DMS153 (cell line): Measurements from ENCODE around the gene TSPAN15.

Experiments
- DNase-seq: peaks from one replicate; lab custom pipeline; 2025; lab: John Stamatoyannopoulos, UW

Gene TSPAN15

GRCh38 chr10:69451209-69451783 lies at the start of gene TSPAN15:
TSPAN15 (plus strand) TSS chr10:69451465; CDS start chr10:69451595, 130 bp downstream.
- DNase-seq = peak; percentile 90

- DNase-seq = no peak
Observed at GRCh38 chr10:69402386-69402785, 48.9 kb upstream of the TSPAN15 start.

- no peak for DNase-seq
Observed at GRCh38 chr10:69403066-69403465, 48.2 kb upstream of the TSPAN15 start.

GRCh38 chr10:69403519-69403918 lies 47.7 kb upstream of the TSPAN15 start:
- no peak for DNase-seq

GRCh38 chr10:69404786-69405185 lies 46.5 kb upstream of the TSPAN15 start:
- no peak for DNase-seq

- DNase-seq = no peak
Observed at GRCh38 chr10:69405221-69405620, 46.0 kb upstream of the TSPAN15 start.

- DNase-seq = no peak
Observed at GRCh38 chr10:69406302-69406811, 44.9 kb upstream of the TSPAN15 start.

- no peak for DNase-seq
Observed at GRCh38 chr10:69406816-69407580, 44.3 kb upstream of the TSPAN15 start.

- DNase-seq = peak; percentile 31
Observed at GRCh38 chr10:69407621-69408301, 43.5 kb upstream of the TSPAN15 start.

GRCh38 chr10:69408318-69409175 lies 42.7 kb upstream of the TSPAN15 start:
- peak; percentile 90 for DNase-seq

GRCh38 chr10:69409176-69409495 lies 42.1 kb upstream of the TSPAN15 start:
- no peak for DNase-seq

- no peak for DNase-seq
Observed at GRCh38 chr10:69409968-69410367, 41.3 kb upstream of the TSPAN15 start.

GRCh38 chr10:69410487-69410886 lies 40.8 kb upstream of the TSPAN15 start:
- DNase-seq = no peak

GRCh38 chr10:69411476-69411875 lies 39.8 kb upstream of the TSPAN15 start:
- no peak for DNase-seq

- no peak for DNase-seq
Observed at GRCh38 chr10:69412232-69412790, 39.0 kb upstream of the TSPAN15 start.

- no peak for DNase-seq
Observed at GRCh38 chr10:69413221-69413865, 37.9 kb upstream of the TSPAN15 start.

- no peak for DNase-seq
Observed at GRCh38 chr10:69414036-69415018, 36.9 kb upstream of the TSPAN15 start.

GRCh38 chr10:69415049-69415448 lies 36.2 kb upstream of the TSPAN15 start:
- no peak for DNase-seq

- DNase-seq = no peak
Observed at GRCh38 chr10:69415951-69416350, 35.3 kb upstream of the TSPAN15 start.

GRCh38 chr10:69416695-69417094 lies 34.6 kb upstream of the TSPAN15 start, which contains the start of gene TACR2:
TACR2 (minus strand) TSS chr10:69416918; CDS start chr10:69416323, 595 bp downstream.
- no peak for DNase-seq
